ENCODE data around the gene MTG2. TPM values are rescaled to one million over a fixed set of nuclear protein-coding genes. Genes with fewer than 3 reads are reported as not detected.

Gene MTG2
- total RNA-seq, 1 experiment from 2014 or later = 56.8 TPM

DNA sequence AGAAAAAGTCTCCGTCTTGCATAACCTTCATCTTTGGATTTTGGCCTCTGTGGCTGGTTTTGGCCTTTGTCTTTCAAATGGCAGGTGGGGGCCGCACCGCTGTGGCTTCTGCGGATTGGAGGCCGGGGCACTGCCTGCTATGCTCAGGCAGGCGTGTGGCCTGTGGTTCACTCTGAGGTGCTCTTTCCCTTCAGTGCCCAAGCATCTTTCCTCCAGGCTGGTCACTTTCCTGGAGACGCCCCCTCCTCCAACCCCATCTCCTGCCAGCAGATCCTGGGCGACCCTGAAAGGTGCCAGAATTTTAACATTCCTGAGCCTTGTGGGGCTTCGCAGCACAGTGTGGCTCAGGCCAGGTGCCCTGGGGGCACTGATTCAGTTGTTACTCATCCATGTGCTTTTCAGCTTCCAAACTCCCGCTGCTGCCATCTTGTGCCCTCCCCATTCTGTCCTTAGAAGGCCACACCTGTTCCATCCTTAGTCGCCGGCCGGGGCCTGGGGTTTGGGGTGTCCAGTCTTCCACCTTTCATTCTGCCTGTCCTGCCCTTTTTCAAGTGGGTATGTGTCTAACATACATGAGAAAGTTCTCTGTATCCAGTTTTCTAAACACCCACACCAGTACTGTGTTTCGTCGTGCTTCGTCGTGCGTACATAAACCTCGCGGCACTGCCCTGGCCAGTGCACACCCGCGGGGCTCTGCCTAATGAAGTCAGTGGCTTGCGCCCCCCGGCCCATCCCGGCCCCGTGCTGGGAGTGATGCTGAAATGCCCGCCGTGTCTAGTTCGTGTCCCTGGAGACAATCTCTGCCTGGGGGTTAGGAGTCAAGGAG lies 27.2 kb upstream of the MTG2 start:
- H3K4me1 ChIP-seq (ENCODE audit: control insufficient read depth, insufficient read depth, low read length) = peaks cover 17% of the 10 kb centered on the region
- no peaks in the 10 kb centered on the region for H3K27me3 ChIP-seq (ENCODE audit: control insufficient read depth, insufficient read depth, low read length)
- DNase-seq (ENCODE audit: low read depth, low spot score) (no peak), ATAC-seq (peak; percentile 76)
- TF ChIP-seq, protein P1, sequence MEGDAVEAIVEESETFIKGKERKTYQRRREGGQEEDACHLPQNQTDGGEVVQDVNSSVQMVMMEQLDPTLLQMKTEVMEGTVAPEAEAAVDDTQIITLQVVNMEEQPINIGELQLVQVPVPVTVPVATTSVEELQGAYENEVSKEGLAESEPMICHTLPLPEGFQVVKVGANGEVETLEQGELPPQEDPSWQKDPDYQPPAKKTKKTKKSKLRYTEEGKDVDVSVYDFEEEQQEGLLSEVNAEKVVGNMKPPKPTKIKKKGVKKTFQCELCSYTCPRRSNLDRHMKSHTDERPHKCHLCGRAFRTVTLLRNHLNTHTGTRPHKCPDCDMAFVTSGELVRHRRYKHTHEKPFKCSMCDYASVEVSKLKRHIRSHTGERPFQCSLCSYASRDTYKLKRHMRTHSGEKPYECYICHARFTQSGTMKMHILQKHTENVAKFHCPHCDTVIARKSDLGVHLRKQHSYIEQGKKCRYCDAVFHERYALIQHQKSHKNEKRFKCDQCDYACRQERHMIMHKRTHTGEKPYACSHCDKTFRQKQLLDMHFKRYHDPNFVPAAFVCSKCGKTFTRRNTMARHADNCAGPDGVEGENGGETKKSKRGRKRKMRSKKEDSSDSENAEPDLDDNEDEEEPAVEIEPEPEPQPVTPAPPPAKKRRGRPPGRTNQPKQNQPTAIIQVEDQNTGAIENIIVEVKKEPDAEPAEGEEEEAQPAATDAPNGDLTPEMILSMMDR (IDR thresholded peaks at IDR 0.05) = no peak
- H3K36me3 ChIP-seq (ENCODE audit: control insufficient read depth, insufficient read depth, low read length) = no peaks in the 10 kb centered on the region
- in situ Hi-C loops (cut with HindIII; ENCODE audit: low pct_unique_long_range_greater_than_20kb, low sequenced_read_pairs) (no loop called here), intact Hi-C loops (cut with micrococcal nuclease; ENCODE audit: unreplicated experiment) (no loop called here)
- ChIA-PET CTCF (interaction anchor here (0.9 kb wide), 1 partner anchor 145 kb away, joined by 3 read pairs; no protein-coding TSS in a partner anchor), POLR2A (no interaction called here)
- peak overlapping the region; percentile 2; the same call in 1 of the 2 replicates for H3K27ac ChIP-seq (ENCODE audit: low read length)
- H3K9me3 ChIP-seq (ENCODE audit: control insufficient read depth, insufficient read depth, low read depth, low read length) = no peaks in the 10 kb centered on the region
- no TSS peak for BruUV-seq (replicated peaks)
- H3K4me3 ChIP-seq (ENCODE audit: low read depth in 2 of 2, low read length in 2 of 2) = no peak overlapping the region

DNA sequence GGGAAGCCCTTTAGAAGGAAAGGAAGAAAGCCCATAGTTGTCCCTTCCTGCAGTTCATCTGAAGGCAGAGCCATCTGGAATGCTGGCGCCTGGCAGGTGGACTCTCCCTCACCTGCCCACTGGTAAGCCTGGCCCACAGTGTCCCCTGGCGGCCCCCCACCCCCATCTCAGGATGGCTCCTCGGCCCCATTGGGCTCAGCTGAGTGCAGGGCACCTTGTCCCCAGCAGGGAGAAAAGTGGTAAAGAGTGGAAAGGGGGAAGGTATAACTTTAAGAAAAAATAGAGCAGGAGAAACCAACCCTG lies 26.6 kb upstream of the MTG2 start:
- Histone ChIP-seq H3K4me3 (ENCODE audit: low read depth in 2 of 2, low read length in 2 of 2) (no peak overlapping the region), H3K27ac (ENCODE audit: low read length) (no peak overlapping the region), H3K4me1 (ENCODE audit: control insufficient read depth, insufficient read depth, low read length) (peaks cover 17% of the 10 kb centered on the region), H3K36me3 (ENCODE audit: control insufficient read depth, insufficient read depth, low read length) (no peaks in the 10 kb centered on the region), H3K9me3 (ENCODE audit: control insufficient read depth, insufficient read depth, low read depth, low read length) (no peaks in the 10 kb centered on the region), H3K27me3 (ENCODE audit: control insufficient read depth, insufficient read depth, low read length) (no peaks in the 10 kb centered on the region)
- peak; percentile 3; the same call in 1 of the 2 replicates for ATAC-seq
- TF ChIP-seq, protein P2, sequence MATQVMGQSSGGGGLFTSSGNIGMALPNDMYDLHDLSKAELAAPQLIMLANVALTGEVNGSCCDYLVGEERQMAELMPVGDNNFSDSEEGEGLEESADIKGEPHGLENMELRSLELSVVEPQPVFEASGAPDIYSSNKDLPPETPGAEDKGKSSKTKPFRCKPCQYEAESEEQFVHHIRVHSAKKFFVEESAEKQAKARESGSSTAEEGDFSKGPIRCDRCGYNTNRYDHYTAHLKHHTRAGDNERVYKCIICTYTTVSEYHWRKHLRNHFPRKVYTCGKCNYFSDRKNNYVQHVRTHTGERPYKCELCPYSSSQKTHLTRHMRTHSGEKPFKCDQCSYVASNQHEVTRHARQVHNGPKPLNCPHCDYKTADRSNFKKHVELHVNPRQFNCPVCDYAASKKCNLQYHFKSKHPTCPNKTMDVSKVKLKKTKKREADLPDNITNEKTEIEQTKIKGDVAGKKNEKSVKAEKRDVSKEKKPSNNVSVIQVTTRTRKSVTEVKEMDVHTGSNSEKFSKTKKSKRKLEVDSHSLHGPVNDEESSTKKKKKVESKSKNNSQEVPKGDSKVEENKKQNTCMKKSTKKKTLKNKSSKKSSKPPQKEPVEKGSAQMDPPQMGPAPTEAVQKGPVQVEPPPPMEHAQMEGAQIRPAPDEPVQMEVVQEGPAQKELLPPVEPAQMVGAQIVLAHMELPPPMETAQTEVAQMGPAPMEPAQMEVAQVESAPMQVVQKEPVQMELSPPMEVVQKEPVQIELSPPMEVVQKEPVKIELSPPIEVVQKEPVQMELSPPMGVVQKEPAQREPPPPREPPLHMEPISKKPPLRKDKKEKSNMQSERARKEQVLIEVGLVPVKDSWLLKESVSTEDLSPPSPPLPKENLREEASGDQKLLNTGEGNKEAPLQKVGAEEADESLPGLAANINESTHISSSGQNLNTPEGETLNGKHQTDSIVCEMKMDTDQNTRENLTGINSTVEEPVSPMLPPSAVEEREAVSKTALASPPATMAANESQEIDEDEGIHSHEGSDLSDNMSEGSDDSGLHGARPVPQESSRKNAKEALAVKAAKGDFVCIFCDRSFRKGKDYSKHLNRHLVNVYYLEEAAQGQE (IDR thresholded peaks at IDR 0.05; ENCODE audit: insufficient read depth in 1 of 2, low read depth in 2 of 2, low read length in 1 of 2) = no peak
- no peak for TF ChIP-seq SIN3A (IDR thresholded peaks at IDR 0.05; ENCODE audit: borderline replicate concordance, insufficient read depth, low read depth, low read length)
- TF ChIP-seq POLR2AphosphoS5 (IDR thresholded peaks at IDR 0.05; ENCODE audit: low read depth, low read length) = no peak
- TF ChIP-seq, protein P1 (IDR thresholded peaks at IDR 0.05) = no peak
- no peak for TF ChIP-seq TCF7L2 (IDR thresholded peaks at IDR 0.05; ENCODE audit: low read depth, low read length)
- in situ Hi-C loops (cut with HindIII; ENCODE audit: low pct_unique_long_range_greater_than_20kb, low sequenced_read_pairs) (no loop called here), intact Hi-C loops (cut with micrococcal nuclease; ENCODE audit: unreplicated experiment) (no loop called here)
- no peak for DNase-seq (ENCODE audit: low read depth, low spot score)
- no TSS peak for BruUV-seq (replicated peaks)
- CTCF ChIA-PET = interaction anchor here (0.9 kb wide), 1 partner anchor 145 kb away, joined by 3 read pairs; no protein-coding TSS in a partner anchor
- POLR2A ChIA-PET = no interaction called here
